ENCODE results near the gene HTT.

HTT gene

DNA sequence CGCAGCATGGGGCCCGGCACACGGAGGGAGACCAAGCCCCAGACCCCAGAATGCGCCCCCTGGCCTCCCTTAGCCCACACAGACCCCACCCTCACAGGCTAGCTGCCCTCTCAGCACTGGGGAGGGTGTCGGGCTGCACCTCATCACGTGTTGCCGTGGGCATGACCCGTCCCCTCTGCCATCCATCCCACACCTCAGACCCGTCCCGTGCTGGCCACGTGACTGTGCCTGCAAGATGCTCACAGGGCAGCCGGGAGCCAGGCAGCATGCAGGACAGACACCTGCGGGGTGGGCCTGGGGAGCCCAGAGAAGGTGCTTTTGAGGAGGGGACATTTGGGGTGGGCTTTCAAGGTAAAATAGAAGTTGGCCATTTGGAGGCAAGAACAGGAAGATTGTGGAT lies 179.3 kb downstream of the HTT start:
- no peak for DNase-seq

- DNase-seq: no peak
Measured at GRCh38 chr4:3254302-3255131, 180.0 kb downstream of the HTT start.

- no peak for DNase-seq
Measured at GRCh38 chr4:3255611-3256186, 181.2 kb downstream of the HTT start.

GRCh38 chr4:3256230-3257102 lies 182.0 kb downstream of the HTT start:
- no peak for DNase-seq

DNA sequence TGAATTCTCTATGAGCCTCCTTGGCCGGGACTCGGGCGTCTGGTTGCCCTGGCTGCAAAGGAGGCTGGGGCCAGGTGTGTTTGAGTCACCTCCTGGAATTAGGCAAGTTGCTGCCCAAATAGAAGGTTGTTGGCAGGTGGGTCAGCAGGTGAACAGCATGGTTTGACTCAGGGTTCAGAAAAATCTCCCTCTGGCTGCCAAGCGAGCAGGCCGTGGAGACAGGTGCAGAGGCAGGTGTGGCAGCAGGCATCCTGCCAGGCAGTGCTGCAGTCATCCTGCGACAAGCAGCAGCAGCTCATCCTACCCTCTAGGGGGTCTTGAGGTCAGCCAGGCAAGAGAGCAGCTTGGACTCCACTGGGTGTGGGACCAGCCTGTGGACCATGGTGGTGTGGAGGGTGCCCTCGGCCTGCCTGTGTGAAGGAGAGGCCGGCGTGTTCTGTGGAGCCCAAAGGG lies 182.6 kb downstream of the HTT start:
- DNase-seq: no peak

DNA sequence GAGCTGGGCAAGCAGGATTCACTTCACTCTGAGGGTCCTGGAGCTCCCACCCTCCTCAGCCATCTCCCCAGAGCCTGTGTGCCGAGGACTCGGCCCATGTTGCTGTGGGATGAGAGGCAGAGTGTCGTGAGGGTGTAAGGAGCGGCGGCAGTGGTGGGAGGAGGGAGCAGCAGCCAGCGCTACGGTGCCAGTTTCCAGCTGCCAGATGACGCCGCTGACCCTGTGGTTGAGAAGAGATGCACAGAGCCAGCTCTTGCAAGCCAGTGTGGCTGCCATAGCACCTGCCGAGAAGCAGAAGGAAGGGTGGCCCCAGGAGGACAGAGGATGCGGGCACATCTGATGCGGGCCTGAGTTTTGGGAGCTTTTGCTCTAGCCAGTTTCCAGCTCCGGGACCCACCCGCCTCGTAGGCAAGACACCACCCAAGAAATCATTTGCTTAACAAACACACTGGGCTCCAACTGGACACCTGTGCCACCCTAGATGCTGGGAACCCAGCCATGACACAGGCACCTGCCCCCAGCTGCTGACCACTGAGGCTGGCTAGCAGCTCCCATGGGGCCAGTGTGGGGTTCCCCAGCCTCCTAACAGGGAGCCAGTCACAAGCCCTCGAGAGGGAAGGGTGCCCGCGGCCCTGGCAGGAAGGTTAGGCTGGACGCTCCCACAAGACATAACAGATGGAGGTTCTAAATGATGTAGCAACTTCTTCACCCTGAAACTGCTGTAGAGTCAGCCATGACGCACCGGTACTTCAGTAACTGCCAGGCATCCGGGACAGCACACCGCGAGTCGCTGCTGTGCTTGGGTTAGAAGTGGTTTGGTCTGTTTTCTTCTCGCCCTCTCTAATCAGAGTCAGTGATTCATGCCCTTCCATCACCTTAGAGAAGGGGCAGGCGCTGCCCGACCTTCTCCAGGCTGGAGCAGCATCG lies 183.3 kb downstream of the HTT start:
- no peak for DNase-seq

GRCh38 chr4:3261411-3262207 lies 187.1 kb downstream of the HTT start:
- DNase-seq: no peak

DNA sequence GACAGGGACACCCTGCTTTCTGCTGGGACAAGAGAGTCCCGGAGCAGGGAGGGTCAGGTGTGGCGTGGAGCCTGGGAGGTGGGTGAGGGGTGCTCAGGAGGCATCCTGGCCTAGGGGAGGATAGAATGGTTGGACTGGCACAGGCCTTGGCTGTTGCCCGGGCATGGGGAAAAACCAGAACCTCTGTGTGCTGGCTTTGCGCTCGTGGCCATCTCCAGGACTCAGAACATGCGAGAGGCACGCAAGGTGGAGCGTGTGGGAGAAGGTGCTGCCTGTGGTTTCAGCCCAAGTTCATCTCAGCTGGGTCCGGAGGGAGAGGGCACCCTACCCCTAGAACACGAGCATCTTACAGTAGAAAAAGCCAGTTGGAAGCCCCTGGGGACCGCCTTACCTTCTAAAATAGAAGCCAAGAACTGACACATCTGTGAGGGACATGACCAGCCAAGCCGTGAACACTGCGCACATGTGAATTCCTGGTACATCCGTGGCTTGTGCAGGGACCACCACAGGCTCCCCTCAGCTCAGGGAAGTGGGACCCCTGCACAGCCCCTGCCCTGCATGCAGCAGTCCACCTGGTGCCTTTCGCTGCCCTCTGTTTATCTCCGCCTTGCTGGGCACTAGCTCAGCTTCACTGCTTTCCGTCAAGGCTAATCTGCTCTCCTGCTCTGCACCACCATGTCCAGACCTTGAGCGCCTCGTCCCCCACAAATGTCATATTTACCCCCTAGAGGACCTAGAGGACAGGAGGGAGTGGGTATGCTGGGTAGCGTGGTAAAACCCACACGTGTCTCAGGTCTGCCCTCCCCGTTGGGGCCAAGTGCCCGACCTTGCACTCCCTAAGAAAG lies 187.9 kb downstream of the HTT start:
- no peak for DNase-seq

- DNase-seq: no peak
Measured at GRCh38 chr4:3263053-3263875, 188.8 kb downstream of the HTT start.

- DNase-seq: no peak
Measured at GRCh38 chr4:3263876-3264193, 189.4 kb downstream of the HTT start.

- DNase-seq: no peak
Measured at GRCh38 chr4:3266076-3266475, 191.6 kb downstream of the HTT start.

GRCh38 chr4:3267576-3268394 lies 193.3 kb downstream of the HTT start:
- no peak for DNase-seq

GRCh38 chr4:3268395-3269104 lies 194.1 kb downstream of the HTT start:
- DNase-seq: no peak

GRCh38 chr4:3269105-3269927 lies 194.8 kb downstream of the HTT start:
- no peak for DNase-seq

DNA sequence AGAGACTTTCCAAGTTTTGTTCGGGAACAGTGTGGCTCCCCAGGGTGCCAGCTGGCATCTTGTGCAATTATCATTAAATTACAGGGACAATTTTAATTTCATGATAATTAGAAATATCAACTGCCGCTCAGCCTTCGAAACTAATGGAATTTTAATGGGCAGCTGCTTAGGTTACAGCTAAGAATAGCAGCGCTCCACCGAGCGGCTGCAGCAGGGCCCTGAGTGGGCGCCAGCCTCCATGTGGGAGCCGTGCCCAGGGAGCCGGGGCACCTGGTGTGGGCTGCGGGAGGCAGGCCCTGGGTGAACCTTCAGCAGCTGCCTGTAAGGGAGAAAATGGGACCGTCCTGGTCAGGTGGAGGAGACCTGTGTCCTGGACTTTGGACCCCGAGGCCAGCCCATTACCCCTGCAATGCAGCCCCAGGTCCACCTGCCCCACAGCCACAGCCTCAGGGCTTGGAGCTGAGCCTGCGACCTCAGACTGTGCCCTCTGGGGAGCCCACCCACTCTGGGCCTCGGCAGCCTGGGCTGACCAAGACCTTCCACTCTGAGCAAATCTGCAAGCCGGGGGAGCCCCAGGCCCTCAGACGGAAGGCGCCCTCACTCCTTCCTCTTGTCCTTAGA lies 195.6 kb downstream of the HTT start:
- DNase-seq: peak; percentile 36

DNA sequence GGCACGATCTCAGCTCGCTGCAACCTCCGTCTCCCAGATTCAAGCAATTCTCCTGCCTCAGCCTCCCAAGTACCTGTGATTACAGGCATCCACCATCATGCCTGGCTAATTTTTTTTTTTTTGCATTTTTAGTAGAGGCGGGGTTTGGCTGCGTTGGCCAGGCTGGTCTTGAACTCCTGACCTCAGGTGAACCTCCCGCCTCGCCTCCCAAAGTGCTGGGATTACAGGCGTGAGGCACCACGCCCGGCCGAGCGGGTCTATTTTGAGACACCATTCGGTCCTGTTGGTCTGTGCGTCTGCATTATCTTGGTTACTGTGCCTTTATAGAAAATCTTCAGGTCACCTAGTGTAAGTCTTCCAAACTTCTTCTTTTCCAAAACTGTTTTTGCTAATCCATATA lies 196.7 kb downstream of the HTT start:
- no peak for DNase-seq

DNA sequence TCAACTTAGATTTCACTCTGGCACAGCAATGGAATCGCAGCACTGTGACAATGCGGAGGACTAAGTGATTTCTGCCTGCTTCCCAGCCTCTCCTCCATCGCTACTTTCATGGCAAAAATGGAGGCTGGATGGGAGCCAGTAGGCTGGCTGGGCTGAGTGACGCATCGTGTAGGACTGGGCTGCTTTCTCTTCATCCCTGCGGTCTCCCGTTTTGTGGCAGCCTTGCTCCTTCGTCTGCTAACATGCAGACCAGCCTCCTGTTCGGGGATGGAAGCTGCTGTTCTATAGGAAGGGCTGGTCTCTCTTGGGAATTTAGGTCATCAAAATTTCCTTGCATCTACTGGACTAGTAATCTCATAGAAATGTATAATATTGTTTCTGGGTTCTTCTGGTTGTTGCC lies 202.5 kb downstream of the HTT start:
- DNase-seq: no peak

Data from NCI-H524 treated with DMSO at 0.1 percent for 48 hours (cell line).